ENCODE measurements around the gene IL6. TPM values are rescaled to one million over a fixed set of nuclear protein-coding genes. Genes with fewer than 3 reads are reported as not detected.

IL6 gene
- total RNA-seq, 1 experiment from 2014 or later = not detected

DNA sequence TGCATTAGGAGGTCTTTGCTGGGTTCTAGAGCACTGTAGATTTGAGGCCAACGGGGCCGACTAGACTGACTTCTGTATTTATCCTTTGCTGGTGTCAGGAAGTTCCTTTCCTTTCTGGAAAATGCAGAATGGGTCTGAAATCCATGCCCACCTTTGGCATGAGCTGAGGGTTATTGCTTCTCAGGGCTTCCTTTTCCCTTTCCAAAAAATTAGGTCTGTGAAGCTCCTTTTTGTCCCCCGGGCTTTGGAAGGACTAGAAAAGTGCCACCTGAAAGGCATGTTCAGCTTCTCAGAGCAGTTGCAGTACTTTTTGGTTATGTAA lies 675 bp downstream of the IL6 start:
- Histone ChIP-seq H3K79me2 (ENCODE audit: insufficient read depth, low read length) (no peaks in the 10 kb centered on the region), H3K4me2 (ENCODE audit: low read length) (no peak overlapping the region), H2AFZ (ENCODE audit: low read depth, low read length, poor library complexity, severe bottlenecking) (no peak overlapping the region), H3K27me3 (ENCODE audit: insufficient read depth, low read length) (no peaks in the 10 kb centered on the region), H3K9me3 (ENCODE audit: control insufficient read depth in 1 of 2, insufficient read depth in 1 of 2, low read depth in 1 of 2, low read length in 2 of 2) (no peaks in the 10 kb centered on the region), H3K9ac (ENCODE audit: low read length) (no peak overlapping the region), H3K27ac (ENCODE audit: low read depth, low read length) (no peak overlapping the region), H3K4me3 (replicated peaks in 1 of 2; ENCODE audit: low read depth in 1 of 2, low read length in 2 of 2) (no peak overlapping the region), H3K9me2 (ENCODE audit: insufficient read depth) (no peaks in the 10 kb centered on the region), H3K4me1 (ENCODE audit: control insufficient read depth in 1 of 2, insufficient read depth in 2 of 2, low read length in 2 of 2) (peaks cover 0 to 12% of the 10 kb centered on the region in 2 experiments; a peak in 1 of 4 replicates), H4K20me1 (ENCODE audit: insufficient read depth) (no peaks in the 10 kb centered on the region), H3K36me3 (ENCODE audit: control insufficient read depth in 1 of 2, insufficient read depth in 2 of 2, low read length in 2 of 2) (no peaks in the 10 kb centered on the region)
- ATAC-seq = no peak
- TF ChIP-seq EZH2 (IDR thresholded peaks at IDR 0.05) (no peak), ELF1 (IDR thresholded peaks at IDR 0.05; ENCODE audit: borderline replicate concordance, low read depth) (no peak), JUND (IDR thresholded peaks at IDR 0.05) (no peak), POLR2A (IDR thresholded peaks at IDR 0.05; ENCODE audit: borderline replicate concordance, extremely low read depth, insufficient read depth, insufficient read length) (no peak), RAD21 (IDR thresholded peaks at IDR 0.05; ENCODE audit: low read depth) (no peak), CEBPB (IDR thresholded peaks at IDR 0.05; ENCODE audit: low read depth) (no peak), ZNF274 (IDR thresholded peaks at IDR 0.05; ENCODE audit: low read depth, low read length) (no peak), YY1 (IDR thresholded peaks at IDR 0.05; ENCODE audit: extremely low read depth, insufficient replicate concordance, low read depth, low read length) (no peak), POLR2AphosphoS5 (IDR thresholded peaks at IDR 0.05; ENCODE audit: low read depth, low read length) (no peak)
- TF ChIP-seq, protein P1, sequence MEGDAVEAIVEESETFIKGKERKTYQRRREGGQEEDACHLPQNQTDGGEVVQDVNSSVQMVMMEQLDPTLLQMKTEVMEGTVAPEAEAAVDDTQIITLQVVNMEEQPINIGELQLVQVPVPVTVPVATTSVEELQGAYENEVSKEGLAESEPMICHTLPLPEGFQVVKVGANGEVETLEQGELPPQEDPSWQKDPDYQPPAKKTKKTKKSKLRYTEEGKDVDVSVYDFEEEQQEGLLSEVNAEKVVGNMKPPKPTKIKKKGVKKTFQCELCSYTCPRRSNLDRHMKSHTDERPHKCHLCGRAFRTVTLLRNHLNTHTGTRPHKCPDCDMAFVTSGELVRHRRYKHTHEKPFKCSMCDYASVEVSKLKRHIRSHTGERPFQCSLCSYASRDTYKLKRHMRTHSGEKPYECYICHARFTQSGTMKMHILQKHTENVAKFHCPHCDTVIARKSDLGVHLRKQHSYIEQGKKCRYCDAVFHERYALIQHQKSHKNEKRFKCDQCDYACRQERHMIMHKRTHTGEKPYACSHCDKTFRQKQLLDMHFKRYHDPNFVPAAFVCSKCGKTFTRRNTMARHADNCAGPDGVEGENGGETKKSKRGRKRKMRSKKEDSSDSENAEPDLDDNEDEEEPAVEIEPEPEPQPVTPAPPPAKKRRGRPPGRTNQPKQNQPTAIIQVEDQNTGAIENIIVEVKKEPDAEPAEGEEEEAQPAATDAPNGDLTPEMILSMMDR (IDR thresholded peaks at IDR 0.05 in 2 of 3, conservative IDR thresholded peaks at IDR 0.05 in 1 of 3; ENCODE audit: borderline replicate concordance in 1 of 3, insufficient read depth in 1 of 3, low read depth in 2 of 3, low read length in 2 of 3) = no peak
- POLR2A ChIA-PET = no interaction called here
- BruUV-seq (replicated peaks) = no TSS peak
- intact Hi-C loops (cut with micrococcal nuclease) = loop anchor here (1.0 kb wide), 1 partner anchor 328 kb away; no protein-coding TSS in a partner anchor
- RAD21 ChIA-PET (ENCODE audit: low non-redundant PET in 1 of 2, low total read pairs in 2 of 2, uncharacterized antibody in 2 of 2, unreplicated experiment in 2 of 2) = interaction anchor here in 1 of 2 experiments (1.5 kb wide), 1 partner anchor 167 kb away, joined by 5 read pairs; no protein-coding TSS in a partner anchor
- DNase-seq (ENCODE audit: low read depth, low spot score) = no peak
- CTCF ChIA-PET = interaction anchor here (1.0 to 7.4 kb wide), 9 partner anchors 13 to 330 kb away, joined by 3 to 195 read pairs (median 4); no protein-coding TSS in a partner anchor

Data from HCT116 (cell line).